ENCODE results near the gene NKTR.
A peak's percentile ranks its signal among the peaks of the same experiment; 100 is the strongest.
"Not testable (repeated sequence)": the region's sequence is repeated elsewhere in the genome, so short reads cannot be mapped to it uniquely, and the experiment has no call there.

Gene NKTR

DNA sequence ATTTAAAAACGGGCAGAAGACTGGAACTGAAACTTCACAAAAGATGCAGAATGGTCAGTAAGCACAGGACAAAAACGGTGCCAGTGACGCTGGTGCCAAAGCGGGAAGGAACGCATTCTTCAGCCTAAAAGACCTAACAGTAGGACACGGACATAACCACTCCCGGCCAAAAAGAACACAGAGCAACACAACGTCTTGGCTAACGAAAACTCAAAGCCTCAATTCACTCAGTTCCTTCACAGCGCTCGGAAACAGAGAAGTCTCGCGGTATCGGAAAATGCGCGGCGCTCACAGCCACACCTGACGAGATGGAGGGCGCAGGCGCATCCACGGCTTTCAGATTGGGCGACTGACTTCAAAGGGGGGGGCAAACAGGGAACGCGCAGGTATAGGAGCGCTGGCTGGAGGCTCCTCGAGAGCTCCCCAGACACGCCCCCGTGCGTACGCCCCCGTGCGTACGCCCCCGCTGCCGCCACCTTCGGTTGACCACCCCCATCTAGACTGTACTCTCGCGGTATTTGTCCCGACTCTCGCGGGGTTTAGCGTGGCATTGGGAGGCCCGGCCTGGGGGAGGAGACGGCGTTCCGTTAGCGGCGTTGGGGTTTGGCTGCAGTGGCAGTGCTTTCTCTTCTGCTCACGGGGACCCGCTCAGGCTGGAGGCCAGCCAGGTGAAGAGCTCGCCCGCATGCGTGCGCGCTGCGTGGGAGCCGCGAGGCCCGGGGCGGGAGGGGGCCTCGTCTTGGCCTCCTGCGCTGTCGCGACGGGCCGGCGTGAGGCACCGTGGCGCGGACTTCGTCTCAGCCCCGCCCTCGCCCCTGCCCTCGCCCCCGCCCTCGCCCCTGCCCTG lies at the start of gene NKTR:
TSS of gene NKTR (plus strand) at position 576 of the 847 bp plus-strand sequence. CDS start 321 bp downstream, outside the sequence.
- peak; percentile 96 for DNase-seq

DNA sequence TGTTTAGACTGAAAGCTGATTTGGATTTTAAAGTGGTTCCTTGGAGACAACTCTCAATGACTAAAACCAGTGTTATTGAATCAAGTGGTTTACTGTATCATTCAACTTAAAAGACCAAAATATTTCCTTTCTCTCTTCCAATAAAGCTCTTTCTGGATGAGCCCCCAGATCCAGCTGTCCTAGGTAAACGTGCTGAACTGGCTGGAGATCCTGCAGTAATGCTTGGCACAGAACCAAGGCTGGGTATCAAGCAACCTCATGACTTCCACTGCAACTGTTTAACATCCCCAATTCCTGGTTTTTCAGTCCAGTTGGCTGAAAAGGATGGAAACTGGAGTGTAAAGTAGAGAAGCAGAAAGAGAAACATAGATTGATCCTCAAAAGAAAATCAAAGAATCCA lies 47.7 kb upstream of the NKTR start:
- no peak for DNase-seq

DNA sequence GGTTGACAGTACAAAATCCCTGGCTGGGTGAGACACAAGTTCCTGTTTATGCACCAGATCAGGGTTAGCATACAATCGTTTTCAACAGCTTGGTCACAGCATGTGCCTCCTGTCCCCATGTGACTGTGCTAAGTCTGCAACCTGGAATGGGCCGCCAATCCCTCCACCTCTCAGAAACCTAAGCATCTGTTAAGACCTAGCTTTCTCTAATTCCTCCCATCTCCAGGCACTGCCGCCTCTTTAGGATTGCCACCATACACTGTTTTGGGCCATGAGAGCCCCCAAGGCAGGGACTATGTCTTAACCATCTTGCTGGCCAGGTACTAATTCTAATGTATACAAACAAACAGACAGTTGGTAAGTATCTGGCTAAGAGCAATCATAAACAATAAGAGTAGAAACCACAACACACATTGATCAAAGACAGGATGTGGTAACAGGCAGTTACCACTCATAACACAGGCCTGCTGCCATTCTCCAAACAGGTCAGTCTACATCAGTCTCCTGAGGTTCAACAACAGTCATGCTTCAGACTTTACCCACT lies 44.3 kb upstream of the NKTR start:
- no peak for DNase-seq

DNA sequence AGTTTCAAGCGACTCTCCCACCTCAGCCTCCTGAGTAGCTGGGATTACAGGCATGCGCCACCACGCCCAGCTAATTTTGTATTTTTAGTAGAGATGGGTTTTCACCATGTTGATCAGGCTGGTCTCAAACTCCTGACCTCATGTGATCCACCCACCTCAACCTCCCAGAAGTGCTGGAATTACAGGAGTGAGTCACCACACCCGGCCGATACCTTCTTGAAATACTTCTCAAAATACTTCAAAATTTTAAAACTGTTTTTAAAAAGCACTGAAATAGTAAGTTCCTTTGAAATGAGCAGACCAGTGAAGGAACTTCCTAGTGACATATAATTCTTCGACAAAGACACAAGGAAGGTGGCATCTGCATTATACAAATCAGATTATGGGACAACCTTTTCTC lies 43.7 kb upstream of the NKTR start:
- DNase-seq: not testable (repeated sequence)

DNA sequence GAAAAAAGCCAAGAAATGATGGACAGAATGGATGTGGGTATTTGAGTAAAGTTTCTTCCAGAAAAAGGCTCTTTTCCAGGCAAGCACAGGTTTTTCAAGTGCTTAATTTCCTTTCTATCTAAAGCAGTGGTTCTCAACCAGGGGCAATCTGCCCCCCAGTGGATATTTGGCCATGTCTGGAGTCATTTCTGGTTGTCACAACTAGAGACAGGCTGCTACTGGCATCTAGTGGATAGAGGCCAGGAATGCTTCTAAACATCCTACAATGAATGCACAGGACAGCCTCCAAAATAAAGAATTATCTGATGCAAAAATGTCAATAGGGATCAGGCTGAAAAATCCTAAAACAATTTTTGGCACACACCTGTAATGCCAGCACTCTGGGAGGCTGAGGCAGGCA lies 42.6 kb upstream of the NKTR start:
- no peak for DNase-seq

DNA sequence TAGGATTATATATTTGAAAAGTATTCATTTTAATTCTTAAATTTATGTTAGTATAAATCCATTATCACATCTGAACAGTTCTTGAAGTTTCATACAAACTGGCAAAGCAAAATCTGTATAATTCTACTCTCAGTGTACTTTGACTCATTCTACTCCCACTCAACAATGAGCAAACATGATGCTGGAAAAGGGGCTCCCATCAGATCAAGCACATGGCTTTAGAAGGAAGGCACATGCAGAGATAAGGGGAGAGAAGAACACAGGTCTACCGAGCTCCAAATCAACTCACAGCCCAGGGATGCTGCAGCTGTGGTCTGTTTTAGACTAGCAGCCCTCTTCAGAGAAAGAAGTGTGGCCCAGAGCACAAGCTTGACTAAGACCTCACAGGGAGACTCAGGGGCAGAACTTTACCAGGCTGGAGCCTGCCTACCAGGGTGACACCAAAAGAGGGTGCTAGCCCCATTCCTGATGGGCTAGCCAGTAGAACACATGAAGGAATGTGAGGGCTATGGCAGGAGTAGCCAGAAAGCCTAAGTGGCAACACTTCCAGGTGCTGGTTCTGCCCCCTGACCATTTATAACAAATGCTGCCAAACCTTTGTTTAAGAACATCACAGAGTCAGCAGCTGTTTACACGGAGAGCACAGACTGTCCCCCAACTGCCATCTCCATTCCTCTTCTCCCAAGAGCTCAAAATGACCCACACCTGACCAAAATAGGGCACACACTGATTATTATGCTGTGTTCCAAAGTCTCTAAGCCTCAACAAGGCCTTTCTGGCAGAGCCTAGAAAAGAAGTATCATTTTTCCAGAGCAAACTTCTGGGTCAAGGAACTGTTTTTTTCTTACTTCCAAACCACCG lies 38.2 kb upstream of the NKTR start:
- DNase-seq: no peak

DNA sequence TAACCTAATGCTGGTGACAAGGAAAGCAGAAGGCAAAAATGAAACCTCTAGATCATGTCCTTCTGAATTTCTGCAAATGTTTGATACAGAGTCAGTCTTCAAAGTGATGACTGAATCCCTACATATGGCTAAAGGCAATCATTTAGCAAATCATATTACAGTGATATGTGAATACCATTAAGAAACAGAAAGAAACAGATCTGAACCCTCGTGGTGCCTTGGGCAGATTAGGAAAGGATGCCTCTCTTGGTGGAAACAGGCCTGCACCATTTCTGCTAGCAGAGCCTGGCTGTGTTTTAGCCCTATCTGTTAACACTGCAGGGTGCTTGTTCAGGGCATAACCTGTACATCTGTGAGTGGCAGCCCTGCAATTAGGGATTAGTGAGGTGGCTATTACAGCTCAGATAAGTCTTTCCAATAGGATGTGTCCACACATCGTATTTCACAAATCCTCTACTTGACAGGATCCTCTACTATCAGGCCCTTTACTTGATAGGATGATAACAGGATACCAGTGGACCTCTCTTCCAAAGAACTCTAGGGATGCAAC lies 30.8 kb upstream of the NKTR start:
- no peak for DNase-seq

DNA sequence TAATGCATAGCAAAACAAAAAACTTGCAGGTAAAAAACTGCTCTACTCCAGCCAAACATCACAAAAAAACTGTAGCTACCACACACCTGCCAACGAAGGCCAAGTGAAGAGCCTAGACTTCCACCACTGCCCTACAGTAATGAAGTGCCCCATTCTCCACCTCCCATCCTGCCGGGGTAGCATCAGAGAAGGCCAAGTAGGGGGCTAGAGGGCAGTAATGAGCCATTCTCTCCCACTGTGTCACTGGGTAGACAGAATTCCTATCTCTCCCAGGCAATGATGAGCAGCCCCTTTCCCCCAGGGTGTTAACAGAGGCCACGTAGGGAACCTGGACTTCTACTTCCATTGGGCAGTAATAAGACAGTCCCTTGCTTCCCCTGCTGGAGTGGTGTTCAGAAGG lies 28.2 kb upstream of the NKTR start:
- peak; percentile 32 for DNase-seq

DNA sequence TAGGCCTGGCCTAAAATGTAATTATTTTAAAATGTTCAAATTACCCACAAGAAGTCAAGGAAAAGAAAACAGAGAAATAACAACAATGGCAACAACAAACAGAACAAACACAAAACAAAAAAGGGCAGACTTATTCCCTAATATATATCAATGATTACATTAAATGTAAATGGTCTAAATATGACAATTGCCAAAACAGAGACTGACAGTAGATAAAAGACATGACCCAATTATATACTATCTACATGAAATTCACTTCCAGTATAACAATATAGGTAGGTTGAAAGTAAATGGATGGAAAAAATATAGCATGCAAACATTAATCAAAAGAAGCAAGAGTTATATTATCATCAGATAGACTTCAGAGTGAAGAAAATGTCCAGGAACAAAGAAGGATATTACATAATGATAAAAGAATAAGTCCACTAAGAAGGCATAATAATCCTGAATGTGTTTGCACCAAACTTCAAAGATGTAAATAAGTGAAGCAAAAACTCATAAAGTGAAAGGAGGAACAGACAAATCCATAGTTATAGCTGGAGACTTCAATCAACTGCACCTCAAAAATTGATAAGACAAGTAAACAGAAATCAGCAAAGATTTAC lies 25.2 kb upstream of the NKTR start:
- DNase-seq: no peak

DNA sequence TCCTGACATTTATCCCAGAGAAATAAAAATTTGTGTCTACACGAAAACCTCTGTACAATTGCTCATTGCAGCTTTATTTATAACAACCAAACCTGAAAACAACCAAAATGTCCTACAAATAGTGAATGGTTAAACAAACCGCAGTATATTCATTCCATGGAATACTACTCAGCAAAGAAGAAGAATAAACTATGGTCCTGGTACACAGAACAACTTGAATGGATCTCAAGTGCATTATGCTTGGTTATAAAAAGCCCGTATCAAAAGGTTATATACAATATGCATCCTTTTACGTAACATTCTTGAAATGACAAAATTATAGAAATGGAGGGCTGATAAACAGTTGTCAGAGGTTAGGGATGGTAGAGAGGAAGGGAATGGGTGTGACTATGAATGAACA lies 22.4 kb upstream of the NKTR start:
- no peak for DNase-seq

DNA sequence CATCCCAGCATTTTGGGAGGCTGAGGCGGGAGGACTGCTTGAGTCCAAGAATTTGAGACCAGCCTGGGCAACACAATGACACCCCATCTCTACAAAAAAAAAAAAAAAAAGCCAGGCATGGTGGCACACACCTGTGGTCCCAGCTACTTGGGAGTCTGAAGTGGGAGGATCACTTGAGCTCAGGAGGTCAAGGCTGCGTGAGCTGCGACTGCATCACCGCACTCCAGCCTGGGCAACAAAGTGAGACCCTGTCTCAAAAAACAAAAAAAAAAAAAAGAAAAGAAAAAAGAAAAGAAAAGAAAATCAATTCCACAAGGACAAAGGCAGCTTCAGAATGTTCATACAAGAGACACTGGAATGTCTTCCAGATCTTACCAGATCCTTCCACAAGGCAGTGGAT lies 21.1 kb upstream of the NKTR start:
- DNase-seq: not testable (repeated sequence)

DNA sequence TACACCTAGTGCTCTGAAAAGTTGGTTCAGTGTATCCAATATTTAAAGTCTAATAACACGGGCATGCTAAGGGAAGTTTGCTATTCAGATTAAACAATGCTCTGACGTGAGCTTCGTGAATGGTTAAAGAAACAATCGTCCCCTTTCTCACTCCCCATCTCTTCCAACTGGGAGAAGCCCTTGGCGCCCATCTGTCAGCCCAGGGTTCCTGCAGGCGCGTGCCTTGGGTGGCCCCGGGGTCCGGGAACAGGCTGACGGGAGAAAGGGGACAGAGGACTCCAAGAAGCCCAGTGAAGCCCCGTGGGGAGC lies 19.1 kb upstream of the NKTR start:
- no peak for DNase-seq

DNA sequence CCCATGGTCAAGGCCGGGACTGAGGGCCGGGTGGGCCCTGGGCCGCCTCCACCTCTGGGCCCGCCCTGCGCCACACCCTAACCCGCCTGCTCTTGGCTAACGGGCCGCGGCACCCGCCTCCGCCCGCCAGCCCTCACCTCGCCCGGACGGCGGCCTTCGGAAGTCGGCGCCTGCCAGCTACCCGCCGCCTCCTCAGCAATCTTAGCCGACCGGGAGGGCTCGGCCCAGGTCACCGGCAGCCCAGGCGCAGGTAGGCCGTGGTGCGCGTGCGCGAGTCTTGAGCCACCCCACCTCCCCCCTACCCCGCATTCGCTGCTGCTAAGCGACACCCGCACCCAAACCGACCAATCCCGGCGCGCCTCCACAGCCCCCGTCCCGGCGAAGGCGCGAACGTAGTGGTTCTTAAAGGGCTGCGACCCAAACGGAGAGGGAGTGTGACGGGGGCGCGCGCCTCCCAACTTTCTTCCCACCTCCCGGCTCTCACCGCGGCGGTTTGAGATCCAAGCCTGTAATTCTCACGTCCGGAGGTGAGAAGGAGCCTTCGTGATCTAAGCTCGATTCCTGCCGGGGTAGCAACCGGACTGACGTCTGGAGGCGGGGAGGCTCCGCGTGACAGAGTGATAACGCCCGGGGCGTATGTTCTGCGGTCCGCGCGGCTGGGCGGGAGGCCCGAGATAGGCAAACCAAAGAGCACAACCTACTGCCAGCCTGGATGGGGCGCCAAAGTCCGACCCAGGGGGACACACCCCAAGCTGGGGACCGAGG lies 18.6 kb upstream of the NKTR start, which contains the start of gene SEC22C:
TSS of gene SEC22C (minus strand) at position 259 of the 765 bp plus-strand sequence. CDS start 12,921 bp downstream, outside the sequence.
- DNase-seq: peak; percentile 95

DNA sequence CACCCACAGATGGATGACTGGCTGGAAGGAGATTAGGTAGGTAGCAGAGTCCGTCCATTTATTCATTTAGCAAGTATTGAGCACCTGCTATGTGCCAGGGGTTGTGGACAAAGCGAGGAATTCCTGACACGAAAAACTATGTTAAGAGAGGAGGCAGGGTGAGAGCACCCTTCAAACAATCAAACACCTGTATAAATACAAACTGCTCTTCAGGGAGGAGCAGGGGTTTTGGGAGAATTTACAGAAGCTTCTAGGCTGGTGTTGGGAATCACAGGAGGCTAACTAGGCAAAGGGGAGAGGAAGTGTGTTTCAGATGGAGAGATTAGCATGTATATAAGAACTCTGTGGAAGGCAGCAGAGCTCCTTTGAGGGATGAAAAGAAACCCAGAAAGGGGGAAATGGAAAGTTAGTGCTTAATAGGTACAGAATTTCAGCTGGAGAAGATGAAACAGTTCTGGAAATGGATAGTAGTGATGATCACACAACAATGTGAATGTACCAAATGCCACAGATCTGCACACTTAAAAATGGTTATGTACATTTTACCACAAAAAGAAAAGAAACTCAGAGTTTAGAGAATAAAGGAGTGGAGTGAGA lies 17.9 kb upstream of the NKTR start:
- DNase-seq: no peak

DNA sequence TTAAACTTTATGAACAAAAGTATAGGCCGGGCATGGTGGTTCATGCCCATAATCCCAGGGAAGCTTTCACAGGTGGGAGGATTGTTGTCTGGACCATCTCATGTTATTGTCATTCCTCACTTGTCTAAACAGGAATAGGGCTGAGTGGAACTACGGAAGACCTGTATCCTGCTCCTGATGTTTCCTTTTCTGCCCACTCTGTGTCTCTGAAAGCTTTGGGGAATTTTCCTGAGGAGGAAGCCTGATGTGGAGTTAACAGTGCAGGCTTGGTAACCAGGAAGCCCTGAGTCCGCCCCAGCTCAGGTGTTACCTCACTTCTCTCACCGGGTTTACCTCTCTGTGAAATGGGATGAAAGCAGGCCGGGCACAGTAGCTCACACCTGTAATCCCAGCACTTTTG lies 11.9 kb upstream of the NKTR start:
- no peak for DNase-seq

DNA sequence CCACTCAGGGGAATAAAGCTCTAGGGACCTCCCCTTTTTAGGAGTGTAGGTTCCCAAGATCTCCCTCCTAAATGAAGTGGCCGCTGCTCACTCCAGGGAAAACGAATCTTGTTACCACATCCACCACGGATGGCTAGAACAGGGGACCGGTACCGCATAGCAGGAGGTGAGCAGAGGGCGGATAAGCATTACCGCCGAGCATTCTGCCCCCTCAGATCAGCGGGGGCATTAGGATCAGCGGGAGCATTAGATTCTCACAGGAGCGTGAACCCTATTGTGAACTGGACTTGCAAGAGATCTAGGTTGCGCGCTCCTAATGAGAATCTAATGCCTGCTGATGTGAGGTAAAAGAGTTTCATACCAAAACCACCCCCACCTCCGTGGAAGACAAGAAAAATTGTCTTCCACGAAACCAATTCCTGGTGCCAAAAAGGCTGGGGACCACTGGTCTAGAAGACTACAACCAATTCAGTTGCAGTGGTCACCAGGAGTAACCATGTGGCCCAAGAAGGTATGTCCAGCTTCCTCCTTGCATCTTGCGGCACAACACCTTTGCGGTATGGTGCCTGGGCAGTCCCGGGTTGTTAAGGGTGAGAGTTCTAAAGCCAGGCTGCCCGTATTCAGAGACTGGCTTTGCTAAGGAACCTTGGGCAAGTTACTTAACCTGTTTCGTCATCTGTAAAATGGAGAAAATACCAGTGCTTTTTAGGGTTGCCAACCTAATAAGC lies 10.9 kb upstream of the NKTR start:
- DNase-seq: no peak

DNA sequence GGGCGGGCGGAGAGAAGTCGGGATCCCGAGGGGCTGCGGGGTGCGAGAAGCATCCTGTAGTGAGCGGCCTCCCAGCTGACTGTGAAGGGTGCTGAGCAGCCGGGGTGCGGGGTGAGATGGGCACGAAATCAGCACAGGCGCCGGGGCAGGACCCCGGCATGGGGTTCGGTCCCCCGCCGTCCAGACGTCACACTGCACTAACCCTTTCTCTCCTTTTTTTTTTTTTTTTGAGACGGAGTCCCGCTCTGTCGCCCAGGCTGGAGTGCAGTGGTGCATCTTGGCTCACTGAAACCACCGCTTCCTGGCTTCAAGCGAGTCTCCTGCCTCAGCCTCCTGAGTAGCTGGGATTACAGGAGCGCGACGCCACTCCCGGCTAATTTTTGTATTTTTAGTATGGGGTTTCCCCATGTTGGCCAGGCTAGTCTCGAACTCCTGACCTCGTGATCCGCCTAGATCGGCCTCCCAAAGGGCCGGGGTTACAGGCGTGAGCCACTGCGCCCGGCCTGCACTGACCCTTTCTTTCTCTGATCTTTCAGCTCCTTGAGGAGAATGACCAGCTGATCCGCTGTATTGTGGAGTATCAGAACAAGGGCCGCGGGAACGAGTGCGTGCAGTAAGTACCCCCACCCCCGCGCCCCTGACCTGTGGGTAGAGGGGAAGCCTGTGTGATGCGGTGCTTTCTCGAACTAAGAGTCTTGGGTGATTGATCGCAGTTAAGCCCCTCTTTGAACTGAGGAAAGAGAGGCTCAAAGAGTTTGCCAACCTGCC lies 9.3 kb upstream of the NKTR start:
- no peak for DNase-seq

DNA sequence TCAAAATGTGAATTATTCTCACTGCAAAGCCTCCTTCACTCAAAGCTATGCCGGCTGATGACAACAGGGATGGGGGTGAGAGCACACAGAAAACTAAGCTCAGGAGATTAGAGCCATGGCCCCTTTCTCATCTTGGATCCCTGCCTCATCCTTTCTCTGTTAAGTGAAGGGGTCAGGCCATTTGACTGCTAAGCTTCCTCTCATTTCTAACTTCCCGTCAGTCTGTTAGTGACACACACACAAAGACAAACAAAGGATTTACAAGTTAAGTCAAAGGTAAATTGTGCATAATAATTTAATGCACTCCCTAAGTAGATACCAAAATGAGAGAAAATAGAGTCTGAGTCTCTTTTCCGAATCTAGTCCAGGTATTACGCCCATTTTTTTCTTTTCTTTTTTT lies 8.7 kb upstream of the NKTR start:
- no peak for DNase-seq

DNA sequence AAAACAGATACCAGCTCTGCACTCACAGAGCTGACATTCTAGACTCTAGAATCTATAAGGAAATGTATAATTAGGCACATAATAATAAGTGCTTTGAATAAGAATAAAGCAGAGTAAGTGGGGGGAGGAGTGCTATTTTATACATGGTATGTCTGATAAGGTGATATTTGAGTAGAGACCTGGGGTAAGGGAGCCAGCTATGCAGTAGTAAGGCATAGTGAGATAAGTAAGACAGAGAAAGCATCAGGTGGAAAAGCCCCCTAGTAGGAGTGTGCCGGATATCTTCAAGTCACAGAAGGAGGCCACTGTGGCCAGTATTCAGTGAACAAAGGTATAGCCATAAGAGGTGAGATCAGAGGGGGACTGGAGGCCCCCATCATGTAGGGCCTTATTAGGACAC lies 6.9 kb upstream of the NKTR start:
- no peak for DNase-seq

DNA sequence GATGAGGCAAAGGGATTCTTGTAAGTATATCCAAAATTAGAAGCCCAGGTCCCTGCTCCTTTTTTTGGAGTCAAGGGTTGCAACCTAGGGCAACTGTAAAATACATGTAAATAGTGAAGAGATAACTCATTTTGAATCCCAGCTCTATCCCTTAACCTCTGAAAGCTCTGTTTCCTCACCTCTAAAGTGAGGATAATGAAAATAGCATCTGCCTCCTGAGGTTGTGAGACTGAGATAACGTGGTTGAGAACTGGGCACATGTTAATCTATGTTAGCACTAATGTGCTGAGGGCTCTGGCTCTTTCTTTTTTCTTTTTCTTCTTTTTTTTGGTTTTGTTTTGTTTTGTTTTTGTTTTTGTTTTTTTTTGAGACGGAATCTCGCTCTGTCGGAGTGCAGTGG lies 4.8 kb upstream of the NKTR start:
- no peak for DNase-seq

Data from suppressor macrophage treated with lipopolysaccharide for 4 hours (primary cell).